ENCODE measurements around the gene ZHX3.

The ZHX3 gene

GRCh38 chr20:41163821-41164220, 153.7 kb downstream of the ZHX3 start:
- ChIA-PET CTCF (interaction anchor here (1.4 to 3.5 kb wide), 2 partner anchors 9 to 176 kb away, joined by 4 to 17 read pairs; no protein-coding TSS in a partner anchor), POLR2A (no interaction called here)
- no peak for DNase-seq (ENCODE audit: extremely low spot score)
- TF ChIP-seq CTCF (IDR thresholded peaks at IDR 0.05; ENCODE audit: control extremely low read depth, extremely low read depth, low read depth, missing control alignments) = no peak

GRCh38 chr20:41162396-41162795, 155.1 kb downstream of the ZHX3 start:
- DNase-seq (ENCODE audit: extremely low spot score) = no peak
- no peak for TF ChIP-seq CTCF (IDR thresholded peaks at IDR 0.05; ENCODE audit: control extremely low read depth, extremely low read depth, low read depth, missing control alignments)
- ChIA-PET CTCF (interaction anchor here (3.5 kb wide), 1 partner anchor 10 kb away, joined by 17 read pairs; no protein-coding TSS in a partner anchor), POLR2A (no interaction called here)

- CTCF ChIA-PET = interaction anchor here (7.4 kb wide), 1 partner anchor 8 kb away, joined by 76 read pairs; no protein-coding TSS in a partner anchor
- DNase-seq (ENCODE audit: extremely low spot score) = no peak
- TF ChIP-seq CTCF (IDR thresholded peaks at IDR 0.05; ENCODE audit: control extremely low read depth, extremely low read depth, low read depth, missing control alignments) = no peak
- POLR2A ChIA-PET = no interaction called here
Measured at GRCh38 chr20:41161886-41162285, 155.6 kb downstream of the ZHX3 start.

GRCh38 chr20:41160686-41161085, 156.8 kb downstream of the ZHX3 start:
- CTCF ChIA-PET = interaction anchor here (0.9 to 7.4 kb wide), 4 partner anchors 9 to 198 kb away, joined by 3 to 76 read pairs (median 18); partner anchors contain the start of gene LPIN3

GRCh38 chr20:41159547-41159946, 158.0 kb downstream of the ZHX3 start:
- DNase-seq (ENCODE audit: extremely low spot score) = no peak
- CTCF ChIA-PET = interaction anchor here (0.8 to 7.4 kb wide), 6 partner anchors 11 to 197 kb away, joined by 3 to 76 read pairs (median 18); partner anchors contain the start of gene LPIN3
- TF ChIP-seq CTCF (IDR thresholded peaks at IDR 0.05; ENCODE audit: control extremely low read depth, extremely low read depth, low read depth, missing control alignments) = no peak
- POLR2A ChIA-PET = no interaction called here

More at GRCh38 chr20:41160686-41161085, 156.8 kb downstream of the ZHX3 start:
- POLR2A ChIA-PET = no interaction called here
- TF ChIP-seq CTCF (IDR thresholded peaks at IDR 0.05; ENCODE audit: control extremely low read depth, extremely low read depth, low read depth, missing control alignments) = no peak
- no peak for DNase-seq (ENCODE audit: extremely low spot score)

GRCh38 chr20:41158082-41158625, 159.4 kb downstream of the ZHX3 start:
- TF ChIP-seq CTCF (IDR thresholded peaks at IDR 0.05; ENCODE audit: control extremely low read depth, extremely low read depth, low read depth, missing control alignments) = no peak
- no peak for DNase-seq (ENCODE audit: extremely low spot score)
- ChIA-PET POLR2A (no interaction called here), CTCF (interaction anchor here (1.0 to 7.4 kb wide), 12 partner anchors 8 to 195 kb away, joined by 3 to 76 read pairs (median 5); partner anchors contain the start of gene LPIN3)

Measured in GM10248 (cell line).